Amniotic epithelial cell (primary cell): Measurements from ENCODE around the gene CAPZB.
A peak's percentile ranks its signal among the peaks of the same experiment; 100 is the strongest.

Source experiments
- DNase-seq: peaks from one replicate; pipeline ENCODE4 v3.0.0-alpha.2; 2010; ENCODE audit warnings: low read depth

The CAPZB gene

GRCh38 chr1:19468397-19468956 lies 16.9 kb downstream of the CAPZB start:
- no peak for DNase-seq

GRCh38 chr1:19467199-19468187 lies 17.8 kb downstream of the CAPZB start:
- DNase-seq = no peak

GRCh38 chr1:19466112-19466561 lies 19.2 kb downstream of the CAPZB start:
- no peak for DNase-seq

GRCh38 chr1:19465650-19466049 lies 19.7 kb downstream of the CAPZB start:
- no peak for DNase-seq

- DNase-seq = no peak
Observed at GRCh38 chr1:19465123-19465522, 20.2 kb downstream of the CAPZB start.

- no peak for DNase-seq
Observed at GRCh38 chr1:19464696-19465095, 20.6 kb downstream of the CAPZB start.

- DNase-seq = no peak
Observed at GRCh38 chr1:19463504-19463803, 21.9 kb downstream of the CAPZB start.

- DNase-seq = no peak
Observed at GRCh38 chr1:19462781-19463503, 22.4 kb downstream of the CAPZB start.

- no peak for DNase-seq
Observed at GRCh38 chr1:19461220-19461554, 24.2 kb downstream of the CAPZB start.

GRCh38 chr1:19460535-19461219 lies 24.7 kb downstream of the CAPZB start:
- no peak for DNase-seq

GRCh38 chr1:19458815-19459417 lies 26.4 kb downstream of the CAPZB start:
- DNase-seq = no peak

- DNase-seq = no peak
Observed at GRCh38 chr1:19457607-19458006, 27.7 kb downstream of the CAPZB start.

- no peak for DNase-seq
Observed at GRCh38 chr1:19456968-19457441, 28.3 kb downstream of the CAPZB start.

- DNase-seq = no peak
Observed at GRCh38 chr1:19455353-19455752, 30.0 kb downstream of the CAPZB start.

- DNase-seq = no peak
Observed at GRCh38 chr1:19454265-19455146, 30.8 kb downstream of the CAPZB start.

GRCh38 chr1:19453741-19454201 lies 31.6 kb downstream of the CAPZB start:
- DNase-seq = no peak

GRCh38 chr1:19452221-19452663 lies 33.1 kb downstream of the CAPZB start:
- no peak for DNase-seq

- DNase-seq = peak; percentile 96
Observed at GRCh38 chr1:19450811-19451515, 34.4 kb downstream of the CAPZB start.

- no peak for DNase-seq
Observed at GRCh38 chr1:19449454-19450228, 35.7 kb downstream of the CAPZB start.
